HG03108 (cell line): ENCODE measurements around the gene STAMBPL1.

Experiments
- ATAC-seq: cut with Tn5 transposase; IDR thresholded peaks from one replicate; pipeline ENCODE4 v1.9.1; 2021; ENCODE audit warnings: moderate library complexity; ENCODE audit not compliant: unreplicated experiment

The STAMBPL1 gene

DNA sequence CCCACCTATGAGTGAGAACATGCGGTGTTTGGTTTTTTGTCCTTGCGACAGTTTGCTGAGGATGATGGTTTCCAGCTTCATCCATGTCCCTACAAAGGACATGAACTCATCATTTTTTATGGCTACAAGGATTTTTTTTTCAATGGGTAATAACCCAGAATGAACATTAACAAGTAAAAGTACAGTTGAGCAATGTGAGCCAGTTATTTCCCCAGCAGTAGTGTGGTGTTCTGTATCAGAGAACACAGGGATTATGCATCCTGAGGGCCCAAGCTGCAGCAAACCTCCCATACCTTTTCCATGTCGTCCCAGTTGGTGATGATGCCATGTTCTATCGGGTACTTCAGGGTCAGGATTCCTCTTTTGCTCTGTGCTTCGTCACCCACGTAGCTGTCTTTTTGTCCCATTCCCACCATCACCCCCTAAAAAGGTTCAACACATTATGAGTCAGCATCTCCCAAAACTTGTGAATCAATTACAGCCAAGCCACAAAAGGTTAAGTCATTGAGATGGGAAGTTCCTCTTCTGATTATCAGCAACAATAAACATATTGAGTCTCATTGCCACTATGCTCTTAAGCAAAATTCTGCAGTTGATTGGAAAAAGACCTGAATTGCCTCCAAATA lies 67.0 kb downstream of the STAMBPL1 start:
- no peak for ATAC-seq

DNA sequence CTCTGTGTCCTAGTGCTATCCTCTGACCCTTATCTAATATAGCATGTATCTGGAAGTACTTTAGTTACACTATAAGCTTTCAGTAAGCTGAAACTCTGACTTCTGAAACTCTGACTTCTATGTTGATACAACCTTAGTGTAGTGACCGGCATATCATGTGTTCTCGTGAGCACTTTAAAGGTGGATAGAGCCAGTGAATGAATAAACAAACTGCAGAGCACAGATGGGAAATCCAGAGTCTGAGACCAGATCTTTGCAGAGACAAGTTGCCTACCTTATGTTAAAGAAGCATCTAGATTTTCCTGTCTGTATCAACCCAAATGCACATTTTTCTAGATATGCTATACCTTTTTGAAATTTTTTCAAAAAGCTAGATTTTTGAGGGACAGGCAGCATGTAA lies 69.0 kb downstream of the STAMBPL1 start:
- no peak for ATAC-seq

GRCh38 chr10:88949912-88950837 lies 70.1 kb downstream of the STAMBPL1 start:
- no peak for ATAC-seq

GRCh38 chr10:88952647-88953111 lies 72.6 kb downstream of the STAMBPL1 start, which contains the start of gene ACTA2:
TSS of gene ACTA2 (minus strand) at chr10:88952773. CDS start at chr10:88948930, 3,843 bp downstream.
- no peak for ATAC-seq

- no peak for ATAC-seq
These were observed 73.6 kb downstream of the STAMBPL1 start for GRCh38 chr10:88953662-88954061.

DNA sequence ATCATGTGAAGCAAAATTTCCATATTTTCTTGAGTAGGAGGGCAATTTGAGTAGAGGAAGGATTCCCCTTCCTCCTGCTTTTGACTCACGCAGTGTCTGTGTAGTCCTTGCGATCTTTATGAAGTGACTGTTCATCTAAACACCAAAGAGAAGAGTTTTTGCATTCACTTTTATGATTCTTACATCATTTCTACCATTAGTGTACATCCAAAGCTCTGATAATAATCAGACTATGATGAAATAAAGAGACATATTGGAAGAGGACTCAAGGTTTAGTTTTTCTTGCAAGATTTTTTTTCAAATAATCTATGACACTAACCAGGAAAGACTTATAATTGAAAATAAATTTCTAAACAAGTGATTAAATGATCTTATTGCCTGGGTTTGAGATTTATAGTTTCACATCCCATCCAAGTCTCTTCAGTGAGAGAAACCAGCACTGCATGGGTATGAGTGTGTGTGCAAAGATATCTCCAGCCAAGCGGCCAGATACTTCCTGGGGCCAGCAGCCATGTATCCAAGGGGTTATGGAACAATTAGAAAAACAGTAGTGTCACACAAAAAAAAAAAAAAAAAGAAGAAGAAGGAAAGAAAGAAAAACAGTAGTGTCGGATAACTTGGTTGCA lies 74.5 kb downstream of the STAMBPL1 start:
- ATAC-seq: no peak

DNA sequence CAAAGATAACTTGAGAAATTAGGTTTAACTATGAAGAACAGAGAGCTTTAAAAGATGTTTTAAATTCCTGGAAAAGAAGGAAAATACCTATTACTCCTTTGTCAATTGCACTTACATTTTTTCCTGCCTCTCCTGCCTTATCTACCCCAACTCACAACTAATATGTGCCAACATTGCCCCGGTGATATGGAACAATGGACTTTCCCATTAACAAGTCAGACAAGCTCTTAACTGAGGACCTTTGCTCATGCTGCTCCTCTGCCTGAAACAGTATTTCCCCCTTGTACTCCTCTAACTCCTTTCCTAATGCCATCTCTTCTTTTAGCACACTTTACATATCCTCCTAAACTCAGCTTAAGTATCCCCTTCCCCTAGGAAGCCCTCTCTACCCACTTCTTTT lies 77.3 kb downstream of the STAMBPL1 start:
- ATAC-seq: no peak

DNA sequence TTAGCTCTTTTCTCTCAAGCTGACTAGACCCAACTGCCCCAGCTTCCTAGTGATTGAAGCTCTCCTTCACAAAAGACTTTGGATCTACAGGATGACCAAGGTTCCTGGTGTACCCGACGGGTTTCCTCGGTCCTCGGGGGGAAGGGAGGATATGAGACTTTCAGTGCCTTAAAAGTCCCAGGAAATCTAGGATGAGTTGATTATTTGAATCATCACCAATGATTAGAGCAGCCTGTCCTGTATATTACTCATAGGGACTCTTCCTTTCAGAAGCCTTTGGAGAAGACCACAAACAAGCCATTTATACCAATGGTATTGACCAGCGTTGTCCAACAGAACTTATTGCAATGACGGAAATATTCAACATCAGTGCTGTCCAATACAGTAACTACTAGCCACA lies 78.7 kb downstream of the STAMBPL1 start:
- no peak for ATAC-seq

- no peak for ATAC-seq
These were observed 80.8 kb downstream of the STAMBPL1 start for GRCh38 chr10:88960802-88961201.

DNA sequence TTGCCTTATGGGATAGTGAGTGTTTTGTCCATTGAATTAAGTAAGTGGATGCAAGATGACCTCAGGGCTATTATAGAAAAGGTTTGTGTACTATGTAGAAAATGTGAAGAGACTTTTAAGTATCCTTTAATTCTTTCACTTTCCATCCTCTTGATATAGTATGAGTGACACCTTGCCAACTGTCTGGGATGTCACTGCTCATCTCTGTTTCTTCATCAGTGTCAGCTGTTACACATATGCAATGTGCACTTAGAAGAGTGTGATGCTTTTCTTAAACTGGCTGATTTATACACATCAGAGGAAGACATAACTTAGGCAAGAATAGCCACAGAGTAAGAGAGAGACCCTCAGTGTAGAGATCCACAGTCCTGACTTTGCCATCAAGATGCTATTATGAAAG lies 81.2 kb downstream of the STAMBPL1 start:
- ATAC-seq: no peak

- ATAC-seq: no peak
These were observed 82.3 kb downstream of the STAMBPL1 start for GRCh38 chr10:88962336-88962735.

- no peak for ATAC-seq
These were observed 83.3 kb downstream of the STAMBPL1 start for GRCh38 chr10:88963318-88963717.

DNA sequence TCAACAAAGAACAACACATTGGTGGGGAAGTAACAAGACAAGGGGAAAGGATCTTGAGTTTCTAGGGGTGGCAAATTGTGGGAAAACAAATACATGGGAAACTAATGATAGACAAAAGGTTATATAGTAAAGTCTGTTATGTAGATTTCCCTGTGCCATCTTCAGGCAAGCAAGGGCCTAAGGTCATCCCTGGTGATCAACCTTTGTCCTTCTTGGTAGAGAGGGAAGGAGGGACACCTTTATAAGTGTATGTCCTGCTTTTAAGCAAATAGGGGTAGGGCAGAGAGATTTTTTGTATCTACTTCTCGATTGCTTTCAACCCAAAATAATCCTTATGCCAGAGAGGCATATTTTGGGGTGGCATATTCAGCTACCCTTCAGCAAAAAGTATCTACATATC lies 84.3 kb downstream of the STAMBPL1 start:
- no peak for ATAC-seq

- ATAC-seq: no peak
These were observed 84.9 kb downstream of the STAMBPL1 start for GRCh38 chr10:88964869-88965415.

- no peak for ATAC-seq
These were observed 86.8 kb downstream of the STAMBPL1 start for GRCh38 chr10:88966797-88967196.

DNA sequence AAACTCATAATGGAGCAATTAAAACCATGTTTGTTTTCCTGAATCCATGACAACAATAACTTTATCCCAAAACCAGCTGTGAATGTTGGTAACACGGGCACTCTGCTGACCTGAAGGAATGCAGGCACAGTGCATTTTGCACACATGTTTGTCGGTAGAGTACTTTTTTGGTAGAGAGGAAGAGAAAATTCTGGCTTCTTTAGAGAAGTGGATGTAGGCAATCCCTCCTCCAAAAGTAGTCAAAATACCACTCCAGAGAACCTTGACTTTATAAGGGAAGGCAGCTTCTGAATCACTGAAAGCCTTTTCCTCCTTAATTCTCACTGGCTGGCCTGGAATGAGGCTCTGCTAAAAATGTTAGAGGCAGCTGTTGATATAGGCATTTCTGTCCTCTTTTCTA lies 88.3 kb downstream of the STAMBPL1 start:
- no peak for ATAC-seq

- ATAC-seq: no peak
These were observed 91.4 kb downstream of the STAMBPL1 start for GRCh38 chr10:88971221-88972061.
